Karpas-422 (cell line): ENCODE measurements around the gene LRRC8C. TPM values are rescaled to one million over a fixed set of nuclear protein-coding genes. Genes with fewer than 3 reads are reported as not detected.

Source experiments
- DNase-seq: peaks from one replicate; pipeline ENCODE4 v3.0.0-alpha.2; 2015
- H2AFZ ChIP-seq: fragments of 200-600 bp; sonication (generic); 2 replicates; pipeline ENCODE4 v1.6.1; 2014; ENCODE audit warnings: antibody characterized with exemption, low read length, mixed read lengths
- H3K27ac ChIP-seq: fragments of 200-600 bp; sonication (generic); 2 replicates; pipeline ENCODE4 v1.5.1; 2014; ENCODE audit warnings: mild to moderate bottlenecking, low read length, moderate library complexity
- H3K27me3 ChIP-seq: fragments of 200-600 bp; sonication (generic); 2 replicates; pipeline ENCODE4 v1.6.1; 2014; ENCODE audit warnings: low read length, mixed read lengths
- H3K36me3 ChIP-seq: fragments of 200-600 bp; sonication (generic); 2 replicates; pipeline ENCODE4 v1.6.1; 2014; ENCODE audit warnings: low read length, mixed read lengths; ENCODE audit not compliant: insufficient read depth
- H3K4me1 ChIP-seq: fragments of 200-600 bp; sonication (generic); 2 replicates; pipeline ENCODE4 v1.6.1; 2014; ENCODE audit warnings: mild to moderate bottlenecking, low read length, mixed read lengths
- H3K4me2 ChIP-seq: fragments of 200-600 bp; sonication (generic); 2 replicates; pipeline ENCODE4 v1.6.1; 2014; ENCODE audit warnings: low read length, low read depth, mild to moderate bottlenecking; ENCODE audit not compliant: poor library complexity, severe bottlenecking
- H3K4me3 ChIP-seq: fragments of 200-600 bp; sonication (generic); 2 replicates; pipeline ENCODE4 v1.5.1; 2014; ENCODE audit warnings: mild to moderate bottlenecking, antibody characterized with exemption, low read length, mixed read lengths
- H3K79me2 ChIP-seq: fragments of 200-600 bp; sonication (generic); 2 replicates; pipeline ENCODE4 v1.6.1; 2014; ENCODE audit warnings: mild to moderate bottlenecking, low read length, mixed read lengths
- H3K9ac ChIP-seq: fragments of 200-600 bp; sonication (generic); 2 replicates; pipeline ENCODE4 v1.6.0; 2014; ENCODE audit warnings: low read length
- H3K9me2 ChIP-seq: fragments of 200-600 bp; sonication (generic), shearing (Covaris generic); replicated peaks from 2 replicates; pipeline ENCODE4 v1.6.0; 2014; ENCODE audit warnings: mild to moderate bottlenecking, low read length, moderate library complexity; ENCODE audit not compliant: insufficient read depth
- H3K9me3 ChIP-seq: fragments of 300-700, 200-600 bp; sonication (generic); 2 replicates; pipeline ENCODE4 v1.6.1; 2014; ENCODE audit warnings: low read length, mixed read lengths
- H4K20me1 ChIP-seq: fragments of 200-600 bp; sonication (generic); 2 replicates; pipeline ENCODE4 v1.6.1; 2014; ENCODE audit warnings: mild to moderate bottlenecking, antibody characterized with exemption, low read length, low read depth; ENCODE audit not compliant: insufficient read depth
- total RNA-seq: library from RNA; depleted of rRNA; stranded (reverse); fragments of >200 nt; shearing (Covaris generic); gene quantifications from 2 replicates; pipeline ENCODE4 v1.2.3, GENCODE V29; 2014; ENCODE audit warnings: low replicate concordance

The LRRC8C gene
- total RNA-seq, 1 experiment from 2014 or later = 8.3 TPM

- Histone ChIP-seq H3K9me2 (no peaks in the 10 kb centered on the region), H3K9ac (no peak overlapping the region), H3K36me3 (0 out of 2 replicates have a peak, but pooled peaks cover 4% of the 10 kb centered on the region), H3K4me2 (no peak overlapping the region), H3K9me3 (no peaks in the 10 kb centered on the region), H3K4me1 (peaks cover 13% of the 10 kb centered on the region), H3K27me3 (no peaks in the 10 kb centered on the region), H2AFZ (no peak overlapping the region), H3K79me2 (no peaks in the 10 kb centered on the region), H3K4me3 (no peak overlapping the region), H3K27ac (no peak overlapping the region), H4K20me1 (no peaks in the 10 kb centered on the region)
- no peak for DNase-seq
Measured at GRCh38 chr1:89708751-89709375, 75.9 kb downstream of the LRRC8C start.

DNA sequence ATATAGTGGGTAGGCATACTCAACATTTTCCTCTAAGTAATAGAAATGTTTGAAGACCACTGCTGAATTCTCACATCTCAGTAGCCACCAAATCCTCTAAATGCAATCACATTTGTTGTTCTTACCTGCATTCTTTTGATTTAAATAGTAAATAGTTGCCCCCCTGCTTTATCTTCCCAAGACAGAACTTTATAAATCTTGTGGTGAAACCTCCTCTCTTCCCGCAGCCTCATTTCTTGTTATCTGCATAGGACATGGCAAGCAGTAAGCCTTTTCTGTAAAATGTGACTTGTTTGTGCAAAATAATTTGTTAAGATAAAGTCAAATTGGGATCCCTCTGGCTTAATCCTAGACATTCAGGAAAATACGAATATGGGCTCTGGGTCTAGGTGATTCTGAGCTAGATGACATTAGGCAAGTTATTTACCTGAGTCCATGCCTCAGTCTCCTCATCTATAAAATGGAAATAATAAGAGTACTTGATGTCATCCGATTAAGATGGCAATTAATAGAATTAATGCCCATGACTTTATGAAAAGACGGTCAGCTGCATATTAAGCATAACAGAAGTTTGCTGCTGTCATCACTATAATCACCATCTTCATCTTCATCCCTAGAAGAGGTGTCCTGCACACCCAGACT is 77.7 kb downstream of the LRRC8C start:
- Histone ChIP-seq H2AFZ (no peak overlapping the region), H3K4me1 (peaks cover 13% of the 10 kb centered on the region), H3K27me3 (no peaks in the 10 kb centered on the region), H3K27ac (no peak overlapping the region), H3K9ac (no peak overlapping the region), H3K4me3 (no peak overlapping the region), H3K36me3 (0 out of 2 replicates have a peak, but pooled peaks cover 4% of the 10 kb centered on the region), H3K9me3 (no peaks in the 10 kb centered on the region), H4K20me1 (no peaks in the 10 kb centered on the region), H3K9me2 (no peaks in the 10 kb centered on the region), H3K79me2 (no peaks in the 10 kb centered on the region), H3K4me2 (no peak overlapping the region)
- no peak for DNase-seq

GRCh38 chr1:89711140-89711778 is 78.3 kb downstream of the LRRC8C start:
- 0 out of 2 replicates have a peak, but pooled peaks cover 4% of the 10 kb centered on the region for H3K36me3 ChIP-seq
- no peak for DNase-seq
- no peaks in the 10 kb centered on the region for H3K9me2 ChIP-seq
- no peaks in the 10 kb centered on the region for H3K79me2 ChIP-seq
- H3K4me1 ChIP-seq = peaks cover 6% of the 10 kb centered on the region
- H3K27me3 ChIP-seq = no peaks in the 10 kb centered on the region
- no peak overlapping the region for H3K4me2 ChIP-seq
- H2AFZ ChIP-seq = no peak overlapping the region
- no peaks in the 10 kb centered on the region for H3K9me3 ChIP-seq
- H3K9ac ChIP-seq = no peak overlapping the region
- H3K27ac ChIP-seq = no peak overlapping the region
- no peak overlapping the region for H3K4me3 ChIP-seq
- H4K20me1 ChIP-seq = no peaks in the 10 kb centered on the region

GRCh38 chr1:89712420-89712819 is 79.5 kb downstream of the LRRC8C start:
- no peak overlapping the region for H3K9ac ChIP-seq
- no peak overlapping the region for H3K4me2 ChIP-seq
- no peaks in the 10 kb centered on the region for H3K79me2 ChIP-seq
- no peak for DNase-seq
- H3K27ac ChIP-seq = no peak overlapping the region
- H2AFZ ChIP-seq = no peak overlapping the region
- H4K20me1 ChIP-seq = no peaks in the 10 kb centered on the region
- H3K9me3 ChIP-seq = no peaks in the 10 kb centered on the region
- H3K36me3 ChIP-seq = 0 out of 2 replicates have a peak, but pooled peaks cover 4% of the 10 kb centered on the region
- no peaks in the 10 kb centered on the region for H3K4me1 ChIP-seq
- H3K4me3 ChIP-seq = no peak overlapping the region
- no peaks in the 10 kb centered on the region for H3K9me2 ChIP-seq
- H3K27me3 ChIP-seq = no peaks in the 10 kb centered on the region

GRCh38 chr1:89715677-89716076 is 82.8 kb downstream of the LRRC8C start:
- no peak overlapping the region for H3K9ac ChIP-seq
- no peak for DNase-seq
- peaks cover 20% of the 10 kb centered on the region for H3K4me1 ChIP-seq
- no peaks in the 10 kb centered on the region for H3K9me3 ChIP-seq
- 0 out of 2 replicates have a peak, but pooled peaks cover 4% of the 10 kb centered on the region for H3K36me3 ChIP-seq
- H3K27ac ChIP-seq = no peak overlapping the region
- no peaks in the 10 kb centered on the region for H3K27me3 ChIP-seq
- H3K9me2 ChIP-seq = no peaks in the 10 kb centered on the region
- H3K4me3 ChIP-seq = no peak overlapping the region
- H3K4me2 ChIP-seq = no peak overlapping the region
- no peaks in the 10 kb centered on the region for H4K20me1 ChIP-seq
- no peaks in the 10 kb centered on the region for H3K79me2 ChIP-seq
- no peak overlapping the region for H2AFZ ChIP-seq

- no peak overlapping the region for H3K27ac ChIP-seq
- no peaks in the 10 kb centered on the region for H3K36me3 ChIP-seq
- H3K4me2 ChIP-seq = no peak overlapping the region
- no peaks in the 10 kb centered on the region for H3K9me3 ChIP-seq
- H3K27me3 ChIP-seq = no peaks in the 10 kb centered on the region
- no peak overlapping the region for H3K4me3 ChIP-seq
- no peaks in the 10 kb centered on the region for H4K20me1 ChIP-seq
- H2AFZ ChIP-seq = no peak overlapping the region
- H3K9ac ChIP-seq = no peak overlapping the region
- peaks cover 24% of the 10 kb centered on the region for H3K4me1 ChIP-seq
- no peaks in the 10 kb centered on the region for H3K9me2 ChIP-seq
- H3K79me2 ChIP-seq = no peaks in the 10 kb centered on the region
- peak; percentile 56 for DNase-seq
Measured at GRCh38 chr1:89719502-89720306, 86.8 kb downstream of the LRRC8C start.

DNA sequence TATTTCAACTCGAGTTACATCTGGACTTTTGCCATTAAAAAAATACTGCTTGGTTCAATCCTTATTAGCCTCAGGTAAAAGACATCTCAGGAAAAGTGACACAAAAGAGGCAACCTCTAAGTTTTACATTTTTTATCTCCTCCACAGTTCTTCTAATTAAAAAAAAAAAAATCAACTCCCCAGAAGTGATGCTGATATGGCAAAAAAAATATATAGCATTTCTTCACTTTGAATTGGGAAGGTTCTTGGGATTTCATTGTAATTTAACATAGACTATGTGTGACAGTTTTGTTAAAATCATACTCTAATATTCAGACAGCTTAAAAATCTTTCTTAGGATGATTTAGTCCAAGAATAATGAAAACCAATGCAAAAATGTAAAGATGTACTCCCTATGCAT is 87.9 kb downstream of the LRRC8C start:
- no peak overlapping the region for H3K4me2 ChIP-seq
- no peak overlapping the region for H2AFZ ChIP-seq
- H3K9me2 ChIP-seq = no peaks in the 10 kb centered on the region
- H3K27ac ChIP-seq = no peak overlapping the region
- no peaks in the 10 kb centered on the region for H3K27me3 ChIP-seq
- no peaks in the 10 kb centered on the region for H4K20me1 ChIP-seq
- H3K36me3 ChIP-seq = no peaks in the 10 kb centered on the region
- H3K4me3 ChIP-seq = no peak overlapping the region
- no peaks in the 10 kb centered on the region for H3K79me2 ChIP-seq
- DNase-seq = no peak
- H3K9me3 ChIP-seq = no peaks in the 10 kb centered on the region
- H3K9ac ChIP-seq = no peak overlapping the region
- H3K4me1 ChIP-seq = peaks cover 24% of the 10 kb centered on the region

DNA sequence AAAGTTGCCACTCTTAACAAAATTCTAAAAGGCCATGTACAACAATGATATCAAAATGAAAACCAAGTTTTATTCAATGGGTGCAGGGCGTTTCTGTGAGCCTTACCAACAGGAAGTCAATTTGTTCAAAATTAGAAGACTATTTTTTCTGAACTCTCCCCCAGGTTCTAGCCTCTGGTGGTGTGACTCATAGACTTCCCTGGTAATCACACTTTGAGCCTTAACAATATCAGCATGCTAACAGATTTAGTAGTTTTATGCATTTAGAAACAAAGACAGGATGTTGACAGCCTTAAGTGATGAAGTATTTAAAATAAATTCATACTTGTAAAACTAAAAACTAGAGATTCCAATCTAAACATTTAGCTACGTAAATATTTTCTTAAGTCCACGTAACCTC is 88.4 kb downstream of the LRRC8C start:
- no peak overlapping the region for H3K4me3 ChIP-seq
- H3K4me2 ChIP-seq = no peak overlapping the region
- H3K4me1 ChIP-seq = peaks cover 24% of the 10 kb centered on the region

More for the DNA sequence above, 88.4 kb downstream of the LRRC8C start:
- H3K27me3 ChIP-seq = no peaks in the 10 kb centered on the region
- no peak overlapping the region for H2AFZ ChIP-seq
- no peaks in the 10 kb centered on the region for H3K36me3 ChIP-seq
- no peaks in the 10 kb centered on the region for H3K9me3 ChIP-seq
- no peaks in the 10 kb centered on the region for H3K9me2 ChIP-seq
- no peak overlapping the region for H3K27ac ChIP-seq
- H3K79me2 ChIP-seq = no peaks in the 10 kb centered on the region
- H4K20me1 ChIP-seq = no peaks in the 10 kb centered on the region
- no peak overlapping the region for H3K9ac ChIP-seq
- DNase-seq = no peak
